HG03378 (cell line): ENCODE data around the gene ARL8B.

Experiments
- ATAC-seq: cut with Tn5 transposase; IDR thresholded peaks from one replicate; pipeline ENCODE4 v1.9.1; 2021; ENCODE audit warnings: mild to moderate bottlenecking, moderate library complexity; ENCODE audit not compliant: unreplicated experiment

The ARL8B gene

DNA sequence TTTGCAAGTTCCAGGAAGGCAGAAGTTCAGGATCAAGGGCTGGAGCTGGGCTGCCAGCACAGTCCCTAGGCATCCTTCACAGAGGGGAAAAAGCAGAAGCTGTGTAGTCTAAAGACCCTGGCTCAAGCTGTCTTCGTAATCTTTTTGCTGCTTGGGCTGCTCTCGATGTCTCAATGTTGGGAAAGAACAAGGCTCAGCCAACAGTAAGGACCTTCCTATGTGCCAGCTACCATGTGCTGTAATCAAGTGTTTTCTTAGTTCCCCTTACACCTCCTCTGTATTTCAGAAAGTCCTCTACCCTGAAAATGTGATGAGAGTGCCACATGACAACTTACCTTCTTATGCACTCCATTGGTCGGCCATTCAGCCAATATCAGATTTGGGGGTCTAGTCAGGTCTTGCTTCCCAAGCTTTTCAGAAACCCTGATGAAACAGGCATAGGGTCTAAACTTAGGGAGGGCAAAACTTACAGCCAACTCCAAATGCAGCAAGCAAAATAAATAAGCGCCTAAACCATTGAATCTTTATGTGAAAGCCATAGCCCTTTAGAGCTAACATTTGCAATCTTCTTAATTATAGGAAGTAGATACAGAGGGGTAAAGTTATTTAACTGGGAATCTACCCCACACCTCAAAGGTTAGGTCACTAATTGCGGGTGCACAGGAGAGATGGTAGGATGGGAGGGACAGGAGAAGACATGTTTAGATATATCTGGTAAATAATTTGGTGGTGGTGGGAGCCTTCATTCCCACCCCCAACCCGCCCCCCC, 64.2 kb downstream of the ARL8B start:
- ATAC-seq: peak; percentile 27

DNA sequence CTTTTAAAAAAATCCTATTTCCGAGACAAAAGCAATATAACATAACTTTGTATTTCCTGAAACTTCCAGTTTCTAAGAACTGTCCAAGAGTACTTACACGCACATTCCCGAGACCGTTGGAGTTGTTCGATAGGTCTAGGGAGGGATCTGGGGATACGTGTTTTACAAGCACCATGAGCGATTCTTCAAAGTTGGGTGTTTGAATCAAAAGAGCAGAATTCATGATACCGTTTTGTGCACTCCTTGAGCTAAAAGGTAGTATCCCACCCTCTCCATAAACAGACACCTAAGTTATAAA, 64.7 kb downstream of the ARL8B start:
- no peak for ATAC-seq

DNA sequence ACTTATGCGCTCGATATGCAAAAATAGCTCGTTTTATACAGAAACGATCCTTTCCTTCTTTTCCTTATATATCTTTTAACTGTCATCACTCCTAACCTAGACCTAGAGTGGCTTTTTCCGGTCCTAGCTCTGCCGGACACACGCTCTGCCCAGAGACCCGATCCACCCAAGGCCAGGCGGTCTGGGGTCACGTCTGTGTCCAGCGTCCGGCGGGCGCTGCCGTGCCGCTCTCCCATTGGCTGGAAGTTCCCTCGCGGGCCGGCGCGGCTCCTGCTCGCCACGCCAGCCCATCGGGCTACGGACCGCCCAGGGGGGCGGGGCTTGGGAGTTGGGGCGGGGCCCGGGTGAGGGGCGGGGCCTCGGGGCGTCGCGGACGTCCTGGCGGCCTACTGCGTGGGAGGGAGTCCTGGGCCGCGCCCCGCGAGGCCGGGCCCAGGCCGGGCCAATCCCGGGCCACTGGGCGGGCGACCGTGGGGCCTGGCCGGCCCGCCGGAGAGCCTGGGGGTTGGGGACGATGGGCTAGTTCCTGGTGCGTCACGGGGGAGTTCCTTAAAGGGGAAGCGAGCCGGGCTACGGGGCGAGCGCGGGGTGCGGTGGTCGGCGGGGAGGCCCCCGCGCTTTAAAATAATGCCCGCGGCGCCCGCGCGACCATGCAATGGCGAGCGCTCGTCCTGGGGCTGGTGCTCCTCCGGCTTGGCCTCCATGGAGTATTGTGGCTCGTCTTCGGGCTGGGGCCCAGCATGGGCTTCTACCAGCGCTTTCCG, 65.2 kb downstream of the ARL8B start, which contains the start of gene EDEM1:
Gene EDEM1, plus strand, starts transcription at position 552 of the 764 bp plus-strand sequence. Its CDS starts 99 bp downstream, at position 651.
- peak; percentile 61 for ATAC-seq

DNA sequence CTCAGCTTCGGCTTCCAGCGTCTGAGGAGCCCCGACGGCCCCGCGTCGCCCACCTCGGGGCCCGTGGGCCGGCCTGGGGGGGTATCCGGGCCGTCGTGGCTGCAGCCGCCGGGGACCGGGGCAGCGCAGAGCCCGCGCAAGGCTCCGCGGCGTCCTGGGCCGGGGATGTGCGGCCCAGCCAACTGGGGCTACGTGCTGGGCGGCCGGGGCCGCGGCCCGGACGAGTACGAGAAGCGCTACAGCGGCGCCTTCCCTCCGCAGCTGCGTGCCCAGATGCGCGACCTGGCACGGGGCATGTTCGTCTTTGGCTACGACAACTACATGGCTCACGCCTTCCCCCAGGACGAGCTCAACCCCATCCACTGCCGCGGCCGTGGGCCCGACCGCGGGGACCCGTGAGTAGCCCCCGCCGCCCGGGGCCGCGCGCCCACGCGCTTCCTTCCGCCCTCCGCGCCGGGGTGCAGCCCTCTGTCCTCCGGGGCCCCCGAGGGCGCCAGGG, 65.9 kb downstream of the ARL8B start:
- peak; percentile 3 for ATAC-seq

DNA sequence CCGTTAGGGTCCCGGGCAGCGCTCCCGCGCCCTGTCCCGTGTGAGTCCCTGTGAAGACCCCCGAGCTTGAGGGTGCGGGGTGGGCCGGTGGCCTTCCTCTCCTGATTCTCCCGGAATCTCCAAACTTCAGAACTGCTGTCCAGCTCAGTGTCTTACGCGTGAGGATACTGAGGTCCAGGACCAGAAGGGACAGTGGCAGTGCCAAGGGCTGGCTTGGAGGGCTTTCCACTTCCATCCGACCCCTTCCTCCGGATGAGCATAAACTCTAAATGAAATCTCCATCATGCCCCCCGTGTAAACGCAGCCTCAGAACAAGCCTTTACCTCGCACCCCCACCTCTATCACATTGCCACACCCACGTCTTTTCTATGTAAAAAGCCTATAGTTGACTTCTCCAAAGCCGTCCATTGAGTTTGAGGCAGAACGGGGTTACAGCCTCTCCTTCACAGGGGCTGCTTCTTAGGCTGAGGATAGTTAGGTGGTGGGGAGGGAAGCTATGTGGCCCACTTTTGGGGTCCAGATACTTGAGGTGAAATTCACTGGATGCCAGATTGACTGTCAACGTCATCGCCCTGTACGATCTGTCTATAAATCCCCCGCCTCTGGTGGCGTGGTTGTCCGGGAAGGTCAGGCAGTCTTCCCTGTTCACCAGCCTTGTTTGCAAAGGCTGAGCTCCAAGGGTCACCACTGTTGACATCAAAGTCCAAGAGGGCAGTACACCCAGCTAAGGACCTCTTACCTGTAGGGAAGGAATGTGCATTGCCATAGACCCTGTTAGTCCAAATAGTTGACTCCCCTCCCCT, 66.5 kb downstream of the ARL8B start:
- ATAC-seq: peak; percentile 12

DNA sequence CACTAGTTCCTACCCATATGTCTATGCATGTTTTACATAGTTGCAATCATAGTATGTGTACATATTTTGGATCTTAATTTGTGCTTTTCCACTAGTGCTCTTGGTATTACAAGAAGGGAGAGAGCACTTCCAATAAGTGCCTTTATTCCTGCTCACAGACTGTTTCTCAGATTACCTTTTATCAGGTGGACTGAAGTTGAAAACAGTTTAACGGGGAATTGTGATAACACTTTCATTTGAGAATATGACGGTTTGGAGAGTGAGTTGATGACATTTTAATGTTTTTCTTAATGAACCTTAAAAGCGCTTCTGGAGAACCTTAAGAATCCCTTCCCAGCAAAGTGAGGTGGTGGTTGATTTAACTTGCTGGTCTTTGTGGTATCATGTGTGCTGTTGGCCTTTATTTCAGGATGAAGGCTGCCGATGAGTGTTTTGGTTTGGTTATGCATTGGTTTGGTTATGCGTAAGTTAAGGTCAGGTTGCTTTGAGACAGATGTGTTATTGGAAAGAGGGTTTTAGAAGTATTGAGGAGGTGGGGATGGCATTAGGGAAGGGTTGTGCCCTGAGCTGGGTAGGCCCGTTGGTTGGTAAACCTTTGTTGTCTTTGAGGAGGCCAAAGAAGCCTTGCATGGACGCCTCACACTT, 68.2 kb downstream of the ARL8B start:
- ATAC-seq: no peak

DNA sequence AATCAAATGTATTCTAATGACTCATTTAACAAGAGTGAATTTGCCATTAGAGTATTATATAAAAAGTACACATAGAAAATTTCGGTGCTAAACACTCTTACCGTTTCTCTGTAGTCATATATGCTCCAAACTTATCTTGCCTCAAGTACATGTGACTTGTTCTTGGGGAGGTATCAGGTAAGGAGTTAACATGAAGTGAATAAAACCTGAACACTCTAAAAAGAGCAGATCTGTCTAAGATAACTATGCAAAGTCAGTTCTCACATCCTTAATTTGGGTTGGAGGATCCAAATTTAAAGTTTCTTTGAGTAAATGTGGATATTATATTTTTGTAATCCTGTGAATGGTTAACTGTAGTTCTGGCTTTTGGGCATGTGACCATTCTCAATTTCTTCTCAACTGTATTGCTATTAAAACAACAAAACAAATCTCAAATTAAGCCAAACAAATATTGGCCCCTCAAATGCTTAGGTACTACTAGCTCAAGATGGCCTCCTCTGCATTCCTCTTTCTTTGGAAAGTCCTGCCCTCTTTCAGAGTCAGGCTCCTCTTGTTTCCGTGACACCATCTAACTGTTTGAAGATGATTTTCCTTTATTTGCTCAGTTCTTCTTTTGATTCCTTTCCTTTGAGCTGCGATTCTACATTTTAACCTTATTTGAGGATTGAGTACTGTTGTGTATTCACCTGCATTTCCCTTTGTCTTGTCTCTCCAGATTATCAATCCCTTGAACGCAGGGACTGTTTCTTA, 69.6 kb downstream of the ARL8B start:
- ATAC-seq: peak; percentile 20

DNA sequence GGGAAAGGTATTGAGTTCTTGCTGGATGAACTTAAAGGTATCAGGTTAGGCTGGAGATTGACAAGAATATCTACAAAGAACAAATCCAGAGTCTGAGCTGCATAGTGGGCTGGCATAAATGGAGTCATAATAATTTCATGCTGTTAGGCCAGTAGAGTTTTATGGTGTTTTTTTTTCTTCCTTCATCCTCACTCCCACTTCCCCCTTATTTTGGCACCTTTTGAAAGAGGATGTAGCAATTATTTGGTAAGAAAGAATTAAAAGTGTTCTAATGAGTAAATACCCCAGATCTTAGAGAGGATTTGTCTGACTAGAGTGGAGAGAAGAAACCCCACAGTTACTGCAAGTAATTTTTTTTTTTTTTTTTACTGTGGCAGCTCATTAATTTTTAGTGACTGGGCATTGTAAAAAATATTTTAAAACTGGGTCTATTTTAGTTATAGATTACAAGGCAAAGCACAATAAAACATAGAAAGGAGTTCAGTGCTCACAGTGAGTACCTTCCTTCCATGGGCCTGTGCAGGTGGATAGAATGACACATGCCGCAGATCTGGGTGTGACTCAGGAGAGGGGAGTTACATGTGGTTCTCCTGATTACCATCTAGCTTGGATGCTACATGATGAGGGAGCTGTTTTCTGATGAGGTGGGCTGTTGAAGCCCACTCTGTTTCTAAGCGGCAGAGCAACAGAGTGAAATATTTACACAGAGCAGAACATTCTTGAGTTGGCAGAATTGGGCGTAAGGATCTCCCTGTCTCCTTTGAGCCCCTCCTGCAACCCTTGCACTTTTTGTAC, 70.7 kb downstream of the ARL8B start:
- ATAC-seq: no peak

DNA sequence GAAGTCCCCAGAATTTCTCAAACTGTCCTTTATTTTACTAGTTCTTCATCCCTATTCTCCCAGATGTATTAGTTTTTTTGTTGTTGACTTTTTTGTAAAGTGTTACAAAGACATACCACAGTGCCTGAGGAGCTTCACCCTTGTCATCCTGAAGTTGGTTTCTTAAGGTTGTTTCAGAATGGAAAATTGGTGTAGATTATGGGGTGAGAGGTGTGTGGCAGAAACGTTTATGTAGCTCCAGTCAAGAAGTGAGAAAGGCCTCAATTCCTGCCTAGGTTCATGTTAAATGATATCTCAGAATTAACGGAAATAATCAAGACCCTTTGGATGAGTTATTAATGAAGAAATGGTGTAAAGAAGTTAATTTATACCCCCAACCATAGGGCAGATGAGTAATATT, 72.2 kb downstream of the ARL8B start:
- no peak for ATAC-seq

DNA sequence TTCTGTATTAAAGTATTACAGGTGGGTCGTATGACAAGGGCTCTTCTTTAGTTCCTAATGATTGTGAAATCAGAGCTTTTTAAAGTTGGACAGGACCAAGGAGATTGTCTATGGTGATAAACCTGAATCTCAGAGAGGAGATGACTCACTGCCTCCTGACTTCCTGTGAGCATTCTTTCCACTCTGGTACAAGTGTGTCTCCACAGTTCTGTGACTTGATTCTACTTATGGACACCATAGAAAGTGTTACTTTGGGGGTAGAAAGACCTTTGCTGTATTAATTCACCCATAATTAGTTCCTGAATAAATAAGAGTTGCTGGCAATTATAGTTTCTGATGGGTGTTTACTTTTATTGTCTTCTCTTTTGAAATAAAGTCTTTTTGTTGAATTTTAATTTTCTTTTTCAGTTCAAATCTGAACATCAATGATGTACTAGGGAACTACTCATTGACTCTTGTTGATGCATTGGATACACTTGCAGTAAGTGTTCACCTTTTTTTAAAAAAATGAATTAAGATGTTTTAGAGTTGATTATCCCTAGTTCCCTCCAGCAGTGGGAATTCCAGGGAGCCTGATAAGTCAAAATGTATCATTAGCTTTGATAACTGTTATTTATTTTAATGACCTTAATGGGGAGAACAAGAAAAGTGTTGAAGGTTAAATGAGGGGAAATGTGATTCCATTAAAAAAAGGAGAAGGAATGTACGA, 72.9 kb downstream of the ARL8B start:
- peak; percentile 47 for ATAC-seq

DNA sequence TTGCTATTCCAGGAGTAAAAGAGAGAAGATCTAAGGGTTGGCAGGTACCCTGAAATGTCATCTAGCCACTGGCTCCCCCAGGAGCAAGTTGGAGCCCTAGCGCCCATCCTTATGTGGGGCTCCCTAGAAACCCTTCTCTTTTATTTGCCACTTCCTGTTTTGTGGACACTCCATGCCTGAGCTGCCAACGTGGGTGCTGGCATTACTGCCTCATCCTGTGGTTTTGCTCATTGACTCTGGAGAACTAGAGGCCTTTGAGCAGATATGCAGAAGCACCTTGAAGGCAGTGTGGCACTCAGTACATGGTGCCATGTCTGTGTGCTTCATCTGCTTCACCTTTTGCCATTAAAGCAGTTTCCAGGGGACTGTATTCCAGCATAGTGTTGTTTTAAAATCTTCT, 73.5 kb downstream of the ARL8B start:
- no peak for ATAC-seq

DNA sequence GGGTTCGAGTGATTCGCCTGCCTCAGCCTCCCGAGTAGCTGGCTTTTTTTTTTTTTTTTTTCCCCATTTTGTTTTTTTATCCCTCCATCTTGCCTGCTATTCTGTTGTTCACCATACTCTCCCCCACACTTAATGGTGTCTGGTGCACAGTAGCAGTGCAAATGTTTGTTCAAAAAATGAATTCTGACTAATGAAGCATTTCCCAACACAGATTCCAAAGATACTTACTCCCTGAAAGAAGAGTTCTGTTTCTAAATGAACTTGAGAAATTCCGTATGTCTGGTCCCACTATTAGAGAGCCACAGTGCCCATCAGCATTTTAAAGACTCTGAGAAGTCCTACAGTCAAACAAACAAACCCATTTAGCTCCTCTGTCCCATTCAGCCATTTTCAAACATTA, 74.9 kb downstream of the ARL8B start:
- no peak for ATAC-seq

DNA sequence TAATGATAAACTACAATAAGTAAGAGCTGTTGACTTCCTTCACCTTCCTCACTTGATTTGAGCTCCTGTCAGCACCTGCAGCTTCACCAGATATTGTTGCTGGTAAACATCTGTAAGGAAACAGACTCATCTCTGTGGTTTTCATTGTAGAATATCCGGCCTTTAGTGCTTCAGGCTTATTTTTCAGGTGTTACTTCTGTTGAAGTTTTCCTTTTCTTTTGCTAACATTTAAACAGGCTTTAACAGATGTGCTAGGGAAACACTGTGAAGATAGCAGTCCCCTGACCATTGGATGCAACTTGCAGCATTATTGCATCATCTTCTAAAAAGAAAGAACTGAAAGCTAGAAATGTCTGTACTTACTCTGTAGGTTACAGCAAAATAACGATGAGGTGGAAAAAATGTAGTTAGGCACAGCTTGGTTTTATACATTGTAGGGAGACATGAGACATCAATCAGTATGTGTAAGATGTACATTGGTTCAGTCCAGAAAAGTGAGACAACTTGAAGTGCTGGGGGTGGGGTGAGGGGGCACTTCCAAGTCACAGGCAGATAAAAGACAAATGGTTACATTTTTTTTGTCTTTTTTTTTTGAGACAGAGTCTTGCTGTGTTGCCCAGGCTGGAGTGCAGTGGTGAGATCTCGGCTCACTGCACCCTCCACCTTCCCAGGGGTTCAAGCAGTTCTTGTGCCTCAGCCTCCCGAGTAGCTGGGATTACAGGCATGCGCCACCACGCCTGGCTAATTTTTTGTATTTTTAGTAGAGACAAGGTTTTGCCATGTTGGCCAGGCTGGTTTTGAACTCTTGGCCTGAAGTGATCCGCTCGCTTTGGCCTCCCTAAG, 75.6 kb downstream of the ARL8B start:
- peak; percentile 83 for ATAC-seq

DNA sequence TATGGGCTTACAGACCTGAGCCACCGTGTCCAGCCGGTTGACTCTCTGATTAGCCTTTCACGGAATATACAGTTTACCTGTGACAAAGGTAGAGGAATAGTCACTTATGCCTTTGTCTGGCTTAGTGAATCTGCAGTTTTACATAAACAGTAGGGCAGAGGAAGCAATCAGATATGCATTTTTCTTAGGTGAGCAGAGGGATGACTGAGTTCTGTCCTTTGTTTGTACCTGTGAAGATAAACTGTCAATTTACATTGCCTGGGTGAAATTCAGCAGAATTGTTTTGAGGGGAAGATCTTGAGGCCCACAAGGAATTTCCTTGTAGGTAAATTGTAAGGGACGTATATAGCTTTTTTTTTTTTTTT, 76.2 kb downstream of the ARL8B start:
- ATAC-seq: no peak

DNA sequence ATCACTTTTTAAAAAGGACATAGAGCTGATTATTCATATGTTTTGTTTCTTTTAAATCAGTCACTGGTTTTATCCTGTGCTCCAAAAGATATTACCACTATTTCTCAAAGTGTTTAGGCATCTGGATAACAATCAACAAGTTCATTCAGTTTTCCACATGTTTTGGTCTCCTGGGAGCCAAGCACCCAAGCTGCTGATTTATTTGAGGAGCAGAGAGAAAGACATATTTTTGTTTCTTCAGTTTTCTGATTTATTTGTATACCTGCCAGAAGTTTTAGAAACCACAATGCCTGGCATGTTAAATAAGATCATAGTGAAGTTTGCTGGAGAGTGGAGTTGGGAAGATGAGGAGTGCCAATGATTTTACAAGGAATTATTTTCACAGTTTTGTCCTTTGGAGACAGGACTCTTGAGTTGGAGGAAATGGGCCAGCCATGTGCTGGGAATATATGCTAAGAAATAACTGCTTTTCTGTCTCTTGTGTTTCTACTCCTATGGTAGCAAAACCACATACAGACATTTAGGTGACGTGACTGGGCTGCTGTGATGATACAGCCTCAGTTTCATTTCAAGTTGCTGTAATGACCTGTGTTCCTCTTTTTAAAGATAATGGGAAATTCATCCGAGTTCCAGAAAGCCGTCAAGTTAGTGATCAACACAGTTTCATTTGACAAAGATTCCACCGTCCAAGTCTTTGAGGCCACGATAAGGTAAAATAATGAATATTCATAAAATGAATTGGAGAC, 77.1 kb downstream of the ARL8B start:
- ATAC-seq: peak; percentile 43

DNA sequence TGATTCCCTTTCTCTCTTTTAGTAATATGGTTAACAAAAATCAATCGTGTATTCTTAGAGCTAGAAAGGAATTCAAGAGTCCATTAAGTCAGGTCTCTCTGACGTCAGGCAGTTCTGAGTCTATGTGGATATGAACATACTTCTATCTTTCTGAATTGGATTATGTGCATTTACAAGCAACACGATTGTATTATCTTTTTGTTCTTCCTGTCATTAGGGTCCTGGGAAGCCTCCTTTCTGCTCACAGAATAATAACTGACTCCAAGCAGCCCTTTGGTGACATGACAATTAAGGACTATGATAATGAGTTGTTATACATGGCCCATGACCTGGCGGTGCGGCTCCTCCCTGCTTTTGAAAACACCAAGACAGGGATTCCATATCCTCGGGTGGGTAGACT, 79.4 kb downstream of the ARL8B start:
- no peak for ATAC-seq

DNA sequence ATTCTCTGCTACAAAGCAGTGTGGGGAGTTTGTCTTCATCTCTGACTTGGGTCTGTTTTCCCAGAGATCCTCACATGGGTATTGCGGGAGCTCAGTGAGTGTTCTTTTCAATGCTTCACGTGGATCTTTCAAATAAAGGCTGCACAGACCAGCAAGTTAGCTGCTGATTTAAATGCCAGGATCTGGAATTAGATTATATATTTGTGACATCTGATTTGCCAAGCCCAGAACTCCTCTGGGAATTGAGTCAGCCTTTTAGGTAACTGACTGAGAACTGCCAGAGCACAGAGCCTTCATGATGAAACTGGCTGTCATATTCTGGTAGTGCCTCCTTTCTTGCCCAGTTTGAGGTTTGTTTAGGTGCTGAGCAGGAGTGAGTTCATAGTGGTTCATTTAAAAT, 80.1 kb downstream of the ARL8B start:
- ATAC-seq: no peak
